Measurements from ENCODE around the gene AQP3.

AQP3 gene

DNA sequence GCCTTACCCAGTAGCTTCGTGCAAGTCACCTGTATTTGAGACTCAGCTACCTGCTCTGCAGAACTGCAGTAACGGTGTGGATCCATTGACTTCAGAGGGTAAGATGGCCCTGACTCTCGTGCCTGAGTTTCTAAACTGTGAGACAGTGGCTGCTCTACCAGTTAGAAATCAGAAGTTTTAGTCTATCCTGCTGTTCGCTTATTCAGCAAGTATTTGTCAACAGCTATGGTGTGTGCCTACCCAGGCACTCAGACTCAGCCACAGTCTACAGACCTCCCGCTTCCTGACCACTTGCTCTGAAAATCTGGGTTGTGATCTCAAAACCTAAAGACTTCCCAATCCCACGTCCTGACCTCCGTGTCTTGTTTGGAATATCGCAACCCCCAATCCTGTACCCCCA is 13.5 kb downstream of the AQP3 start:
- Histone ChIP-seq H3K79me2 (ENCODE audit: insufficient read depth, low read length) (no peaks in the 10 kb centered on the region), H3K4me2 (ENCODE audit: low read length) (no peak overlapping the region), H4K20me1 (ENCODE audit: insufficient read depth, low read length) (no peaks in the 10 kb centered on the region), H3K27ac (ENCODE audit: low read depth, low read length, poor library complexity, severe bottlenecking) (no peak overlapping the region), H2AFZ (ENCODE audit: low read length) (no peak overlapping the region), H3F3A (ENCODE audit: insufficient read depth, low read length) (no peaks in the 10 kb centered on the region), H3K9me3 (ENCODE audit: low read length) (no peaks in the 10 kb centered on the region), H3K27me3 (ENCODE audit: insufficient read depth, low read length) (no peaks in the 10 kb centered on the region; the same call in 1 of the 2 replicates), H3K4me3 (ENCODE audit: low read depth, low read length, poor library complexity, severe bottlenecking) (no peak overlapping the region), H3K9me2 (ENCODE audit: low read depth, low read length) (no peaks in the 10 kb centered on the region), H3K36me3 (ENCODE audit: insufficient read depth, low read length) (no peaks in the 10 kb centered on the region), H3K4me1 (ENCODE audit: insufficient read depth, low read length, severe bottlenecking) (no peaks in the 10 kb centered on the region), H3K9ac (ENCODE audit: low read length) (no peak overlapping the region)
- TF ChIP-seq, protein P1, sequence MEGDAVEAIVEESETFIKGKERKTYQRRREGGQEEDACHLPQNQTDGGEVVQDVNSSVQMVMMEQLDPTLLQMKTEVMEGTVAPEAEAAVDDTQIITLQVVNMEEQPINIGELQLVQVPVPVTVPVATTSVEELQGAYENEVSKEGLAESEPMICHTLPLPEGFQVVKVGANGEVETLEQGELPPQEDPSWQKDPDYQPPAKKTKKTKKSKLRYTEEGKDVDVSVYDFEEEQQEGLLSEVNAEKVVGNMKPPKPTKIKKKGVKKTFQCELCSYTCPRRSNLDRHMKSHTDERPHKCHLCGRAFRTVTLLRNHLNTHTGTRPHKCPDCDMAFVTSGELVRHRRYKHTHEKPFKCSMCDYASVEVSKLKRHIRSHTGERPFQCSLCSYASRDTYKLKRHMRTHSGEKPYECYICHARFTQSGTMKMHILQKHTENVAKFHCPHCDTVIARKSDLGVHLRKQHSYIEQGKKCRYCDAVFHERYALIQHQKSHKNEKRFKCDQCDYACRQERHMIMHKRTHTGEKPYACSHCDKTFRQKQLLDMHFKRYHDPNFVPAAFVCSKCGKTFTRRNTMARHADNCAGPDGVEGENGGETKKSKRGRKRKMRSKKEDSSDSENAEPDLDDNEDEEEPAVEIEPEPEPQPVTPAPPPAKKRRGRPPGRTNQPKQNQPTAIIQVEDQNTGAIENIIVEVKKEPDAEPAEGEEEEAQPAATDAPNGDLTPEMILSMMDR (IDR thresholded peaks at IDR 0.05; ENCODE audit: low read length), result no peak
- no peak for TF ChIP-seq EZH2 (IDR thresholded peaks at IDR 0.05; ENCODE audit: borderline replicate concordance, low read length)

GRCh38 chr9:33431420-33431819 is 16.0 kb downstream of the AQP3 start:
- Histone ChIP-seq H3F3A (ENCODE audit: insufficient read depth, low read length) (no peaks in the 10 kb centered on the region), H3K9me3 (ENCODE audit: low read length) (no peaks in the 10 kb centered on the region), H3K27me3 (ENCODE audit: insufficient read depth, low read length) (no peaks in the 10 kb centered on the region), H3K9me2 (ENCODE audit: low read depth, low read length) (no peaks in the 10 kb centered on the region), H3K79me2 (ENCODE audit: insufficient read depth, low read length) (no peaks in the 10 kb centered on the region), H3K4me1 (ENCODE audit: insufficient read depth, low read length, severe bottlenecking) (no peaks in the 10 kb centered on the region), H3K36me3 (ENCODE audit: insufficient read depth, low read length) (no peaks in the 10 kb centered on the region), H3K4me3 (ENCODE audit: low read depth, low read length, poor library complexity, severe bottlenecking) (no peak overlapping the region), H3K4me2 (ENCODE audit: low read length) (no peak overlapping the region), H3K9ac (ENCODE audit: low read length) (no peak overlapping the region), H4K20me1 (ENCODE audit: insufficient read depth, low read length) (no peaks in the 10 kb centered on the region), H3K27ac (ENCODE audit: low read depth, low read length, poor library complexity, severe bottlenecking) (no peak overlapping the region), H2AFZ (ENCODE audit: low read length) (no peak overlapping the region)
- TF ChIP-seq, protein P1 (IDR thresholded peaks at IDR 0.05; ENCODE audit: low read length), result no peak
- TF ChIP-seq EZH2 (IDR thresholded peaks at IDR 0.05; ENCODE audit: borderline replicate concordance, low read length), result no peak

DNA sequence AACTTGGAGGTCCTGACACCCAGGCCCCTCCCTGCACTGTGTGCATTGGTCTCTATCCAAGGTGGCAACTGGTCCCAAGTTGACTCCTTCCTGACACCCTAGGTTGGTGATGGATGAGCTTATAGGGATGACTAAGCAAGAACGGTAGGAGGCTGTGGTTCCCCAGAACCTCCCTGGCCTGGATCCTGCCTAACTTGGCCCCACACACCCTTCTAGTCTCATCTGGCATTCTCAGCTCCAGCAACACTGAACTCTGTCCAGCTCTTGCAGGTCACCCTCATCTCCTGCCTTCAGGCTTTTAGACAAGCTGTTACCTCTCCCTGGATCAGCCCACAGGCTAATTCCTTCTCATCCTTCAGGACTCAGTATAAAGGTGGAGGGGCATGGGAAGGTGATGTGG is 16.5 kb downstream of the AQP3 start:
- H3K4me3 ChIP-seq (ENCODE audit: low read depth, low read length, poor library complexity, severe bottlenecking), result no peak overlapping the region
- H2AFZ ChIP-seq (ENCODE audit: low read length), result no peak overlapping the region
- H3K79me2 ChIP-seq (ENCODE audit: insufficient read depth, low read length), result no peaks in the 10 kb centered on the region
- H3K27ac ChIP-seq (ENCODE audit: low read depth, low read length, poor library complexity, severe bottlenecking), result no peak overlapping the region
- H4K20me1 ChIP-seq (ENCODE audit: insufficient read depth, low read length), result no peaks in the 10 kb centered on the region
- no peaks in the 10 kb centered on the region for H3K36me3 ChIP-seq (ENCODE audit: insufficient read depth, low read length)
- H3F3A ChIP-seq (ENCODE audit: insufficient read depth, low read length), result no peaks in the 10 kb centered on the region
- no peak overlapping the region for H3K4me2 ChIP-seq (ENCODE audit: low read length)
- H3K9ac ChIP-seq (ENCODE audit: low read length), result no peak overlapping the region
- TF ChIP-seq, protein P1 (IDR thresholded peaks at IDR 0.05; ENCODE audit: low read length), result no peak
- TF ChIP-seq EZH2 (IDR thresholded peaks at IDR 0.05; ENCODE audit: borderline replicate concordance, low read length), result no peak
- no peaks in the 10 kb centered on the region for H3K4me1 ChIP-seq (ENCODE audit: insufficient read depth, low read length, severe bottlenecking)
- H3K9me2 ChIP-seq (ENCODE audit: low read depth, low read length), result no peaks in the 10 kb centered on the region
- H3K9me3 ChIP-seq (ENCODE audit: low read length), result no peaks in the 10 kb centered on the region
- no peaks in the 10 kb centered on the region for H3K27me3 ChIP-seq (ENCODE audit: insufficient read depth, low read length)

Data from OCI-LY1 (cell line).